ENCODE results near the gene ARHGAP27.
"Not testable (repeated sequence)": the region's sequence is repeated elsewhere in the genome, so short reads cannot be mapped to it uniquely, and the experiment has no call there.

ARHGAP27 gene

DNA sequence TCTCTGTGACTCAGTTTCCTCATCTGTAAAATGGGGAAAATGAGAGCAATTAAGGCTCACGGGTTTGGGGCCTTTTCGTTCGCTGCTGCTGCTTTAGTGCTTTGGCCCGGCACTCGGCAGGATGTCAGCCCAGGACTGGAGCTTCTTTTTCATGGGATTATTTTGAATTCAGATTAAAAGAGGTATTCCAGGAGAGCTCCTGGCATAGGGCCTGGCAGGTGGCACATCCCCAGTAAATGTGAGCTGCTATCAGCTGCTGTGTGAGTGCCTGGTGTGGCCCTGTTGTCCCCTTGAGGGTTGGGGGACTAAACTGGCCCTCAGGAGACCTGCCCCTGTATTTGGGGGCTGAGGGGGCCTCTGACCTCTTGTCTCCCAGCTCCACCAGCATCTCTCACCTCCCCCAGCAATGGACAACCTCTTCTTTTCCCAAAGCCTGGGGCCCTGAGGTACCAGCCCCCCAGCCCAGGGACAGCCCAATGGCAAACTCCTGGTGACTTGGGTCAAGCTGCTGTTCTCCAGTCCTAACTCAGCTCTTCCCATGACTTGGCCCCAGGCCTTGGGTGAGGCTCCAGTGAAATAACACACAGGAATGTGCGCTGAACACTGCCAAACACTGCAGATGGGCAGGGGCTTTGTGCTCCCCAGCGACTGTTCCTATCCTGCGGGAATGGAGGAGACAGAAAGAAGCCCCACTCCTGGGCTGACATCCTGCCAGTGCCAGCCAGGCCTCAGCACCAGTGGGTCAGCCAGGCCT lies 14.4 kb upstream of the ARHGAP27 start:
- not testable (repeated sequence) for FAIRE-seq

DNA sequence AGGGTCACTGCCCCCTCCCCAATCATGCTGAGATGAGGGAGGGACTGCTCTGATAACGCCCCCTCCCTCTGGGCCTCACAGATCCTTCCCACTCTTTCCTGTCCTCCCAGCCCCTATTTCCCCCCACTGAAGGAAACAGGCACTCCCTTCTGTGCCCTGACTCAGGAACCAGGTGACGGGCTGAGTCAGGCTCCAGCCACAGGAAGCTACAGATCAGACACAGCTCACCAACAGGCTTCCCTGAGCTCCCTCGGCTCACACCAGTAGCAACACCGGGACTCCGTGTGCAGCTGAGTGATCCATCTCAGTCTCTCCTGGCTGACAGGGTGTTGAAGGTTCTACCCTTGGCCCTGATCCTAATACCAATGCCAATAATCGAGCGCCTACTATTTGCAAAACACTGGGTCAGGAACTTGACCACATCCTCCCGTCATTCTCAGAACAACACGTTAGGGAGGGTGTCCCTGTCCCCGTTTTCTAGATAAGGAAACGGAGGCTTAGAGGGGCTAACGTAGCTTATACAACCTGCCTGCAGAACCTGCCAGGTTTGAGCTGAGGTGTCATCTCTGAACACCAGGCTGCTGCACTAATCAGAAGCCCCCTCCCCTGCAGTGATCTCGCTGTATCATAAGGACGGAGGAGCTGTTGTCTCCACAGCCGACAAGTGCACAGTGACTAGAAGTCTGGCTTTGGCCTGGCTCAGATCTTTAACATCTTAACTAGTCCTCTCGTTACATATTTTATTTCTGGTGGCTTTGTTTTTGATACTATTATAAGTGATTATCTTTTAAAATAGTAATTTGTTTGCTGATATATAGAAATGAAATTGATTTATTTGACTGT lies 13.5 kb upstream of the ARHGAP27 start:
- FAIRE-seq, result not testable (repeated sequence)

DNA sequence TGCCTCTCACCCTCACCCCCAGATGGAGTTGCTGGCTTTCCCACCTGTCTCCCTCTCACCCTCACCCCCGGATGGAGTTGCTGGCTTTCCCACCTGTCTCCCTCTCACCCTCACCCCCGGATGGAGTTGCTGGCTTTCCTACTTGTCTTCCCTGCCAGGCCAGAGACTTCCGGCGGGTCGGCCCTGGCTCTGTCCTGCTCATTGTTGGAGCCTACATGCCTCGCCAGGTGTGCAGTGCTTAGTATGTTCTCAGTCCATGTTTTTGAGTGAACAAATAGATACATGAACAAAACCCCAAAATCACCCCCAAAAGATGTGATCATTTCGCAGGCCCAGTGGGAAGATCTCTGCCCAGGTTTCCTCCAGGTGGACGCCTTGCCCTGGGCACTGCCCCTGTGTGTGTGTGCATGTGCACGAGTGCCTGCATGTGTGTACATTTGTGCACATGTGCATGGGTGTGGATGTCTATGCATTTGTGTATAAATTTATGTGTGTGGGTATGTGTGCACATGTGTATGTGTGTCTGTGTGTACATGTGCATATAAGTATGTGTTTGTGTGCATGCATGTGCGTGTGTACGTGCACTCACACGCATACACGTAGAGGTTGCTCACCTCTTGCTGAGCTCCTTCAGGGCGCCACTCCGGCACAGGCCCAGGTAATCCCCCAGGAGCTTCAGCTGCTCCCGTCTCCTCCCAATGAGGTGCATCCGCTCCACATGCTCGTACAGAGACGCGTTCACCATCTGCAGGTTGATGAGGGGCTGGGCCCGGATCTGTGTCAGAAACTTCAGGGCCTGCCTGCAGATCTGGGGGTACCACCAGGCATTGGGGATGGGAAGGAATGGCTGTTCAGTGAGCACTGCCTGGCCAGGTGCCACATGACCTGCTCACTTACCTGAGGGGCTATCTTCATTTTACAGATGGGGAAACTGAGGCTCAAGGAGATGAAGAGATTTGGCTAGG lies 12.5 kb upstream of the ARHGAP27 start:
- FAIRE-seq, result not testable (repeated sequence)

DNA sequence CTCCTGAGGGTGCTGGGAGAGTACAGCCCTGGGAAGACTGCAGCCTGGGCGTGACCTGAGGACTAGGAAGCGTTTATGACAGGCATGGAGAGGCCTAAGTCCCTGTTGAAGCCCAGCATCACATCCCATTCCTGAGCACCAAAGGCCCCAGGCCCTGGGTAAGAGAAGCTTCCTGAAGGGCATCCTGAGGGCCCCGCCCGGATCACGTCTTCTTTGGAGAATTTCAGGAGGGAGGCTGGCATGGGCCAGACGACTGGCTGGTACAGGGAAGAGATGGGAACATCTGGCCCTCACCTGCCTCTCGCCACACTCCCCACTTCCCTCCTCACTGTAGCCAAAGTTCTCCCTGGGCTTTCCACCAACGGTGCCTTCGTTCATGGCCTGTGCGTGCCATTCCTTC lies 11.6 kb upstream of the ARHGAP27 start:
- not testable (repeated sequence) for FAIRE-seq

DNA sequence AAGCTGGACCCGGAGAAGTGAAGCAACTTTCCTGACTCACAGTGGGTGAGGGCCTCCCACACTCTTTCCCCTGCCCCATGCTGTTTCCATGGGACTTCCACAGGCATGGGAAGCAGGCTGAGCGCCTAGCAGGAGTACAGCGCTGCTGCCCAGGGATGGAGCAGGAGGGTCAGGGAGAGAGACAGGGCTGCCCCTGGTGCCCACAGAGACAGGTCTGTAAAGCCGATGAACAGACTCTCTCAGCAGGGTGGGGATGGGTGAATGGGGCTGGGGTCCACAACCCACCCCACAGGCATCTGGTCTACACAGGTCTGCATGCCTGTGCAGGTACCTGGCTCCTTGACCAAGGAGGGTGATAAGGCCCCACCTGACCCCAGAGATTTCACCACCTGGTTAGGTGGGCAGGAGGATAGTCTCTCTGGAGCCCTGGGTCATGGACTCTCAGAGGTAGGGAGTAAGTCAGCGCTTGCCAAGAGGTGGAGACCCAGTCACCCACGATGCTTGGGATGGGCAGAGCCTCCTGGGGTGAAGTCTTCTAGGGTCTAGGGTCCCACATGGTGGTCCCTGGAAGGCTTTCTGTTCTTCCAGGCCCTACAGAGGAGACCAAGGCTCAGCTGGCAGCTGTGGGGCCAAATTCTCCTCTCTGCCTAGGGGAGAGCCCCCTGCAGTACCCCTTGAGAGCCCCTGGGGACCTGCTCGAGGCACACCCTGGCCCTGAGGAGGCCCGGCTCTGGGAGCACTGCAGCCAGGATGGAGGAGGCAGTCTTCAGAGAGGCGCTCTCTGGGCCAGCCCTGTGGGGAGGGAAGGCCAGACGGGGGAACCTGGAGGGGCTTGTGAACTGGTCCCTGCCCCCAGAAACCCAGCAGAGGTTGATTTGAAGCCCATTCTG lies 10.9 kb upstream of the ARHGAP27 start:
- not testable (repeated sequence) for FAIRE-seq

GRCh38 chr17:45441526-45442310 lies 9.0 kb upstream of the ARHGAP27 start:
- no peak for FAIRE-seq

DNA sequence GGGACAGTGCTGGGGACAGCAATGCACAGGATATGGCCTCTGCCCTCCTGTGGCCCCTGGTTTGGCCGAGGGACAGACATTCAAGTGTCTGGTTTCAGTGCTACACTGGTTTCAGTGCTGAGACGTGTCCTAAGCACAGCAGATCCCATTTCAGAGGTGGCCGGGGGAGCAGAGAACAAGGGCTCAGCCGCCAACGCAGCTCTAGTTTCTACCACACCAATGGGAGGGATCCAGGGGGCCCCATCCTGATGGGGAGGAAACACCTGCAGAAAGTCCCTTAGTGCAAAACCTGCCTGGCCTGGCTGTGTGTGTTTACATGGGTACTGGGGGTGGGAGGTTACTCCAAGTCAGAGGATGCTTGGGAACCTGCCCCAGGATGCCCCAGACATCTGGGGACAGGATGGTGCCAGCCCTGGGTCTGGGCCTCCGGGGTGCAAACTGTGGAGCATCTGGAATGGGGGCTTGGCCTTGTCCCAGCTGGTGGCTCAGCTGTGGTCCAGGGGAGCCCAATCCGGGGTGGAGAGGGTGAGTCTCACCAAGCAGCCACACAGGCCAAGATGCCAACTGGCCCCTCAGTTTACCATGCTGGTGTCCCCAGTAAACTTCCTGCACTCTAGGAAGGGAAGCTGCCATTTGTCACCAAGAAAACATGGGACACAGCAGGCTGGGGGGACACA lies 8.3 kb upstream of the ARHGAP27 start:
- FAIRE-seq, result not testable (repeated sequence)

GRCh38 chr17:45440161-45440778 lies 7.6 kb upstream of the ARHGAP27 start:
- FAIRE-seq, result no peak

DNA sequence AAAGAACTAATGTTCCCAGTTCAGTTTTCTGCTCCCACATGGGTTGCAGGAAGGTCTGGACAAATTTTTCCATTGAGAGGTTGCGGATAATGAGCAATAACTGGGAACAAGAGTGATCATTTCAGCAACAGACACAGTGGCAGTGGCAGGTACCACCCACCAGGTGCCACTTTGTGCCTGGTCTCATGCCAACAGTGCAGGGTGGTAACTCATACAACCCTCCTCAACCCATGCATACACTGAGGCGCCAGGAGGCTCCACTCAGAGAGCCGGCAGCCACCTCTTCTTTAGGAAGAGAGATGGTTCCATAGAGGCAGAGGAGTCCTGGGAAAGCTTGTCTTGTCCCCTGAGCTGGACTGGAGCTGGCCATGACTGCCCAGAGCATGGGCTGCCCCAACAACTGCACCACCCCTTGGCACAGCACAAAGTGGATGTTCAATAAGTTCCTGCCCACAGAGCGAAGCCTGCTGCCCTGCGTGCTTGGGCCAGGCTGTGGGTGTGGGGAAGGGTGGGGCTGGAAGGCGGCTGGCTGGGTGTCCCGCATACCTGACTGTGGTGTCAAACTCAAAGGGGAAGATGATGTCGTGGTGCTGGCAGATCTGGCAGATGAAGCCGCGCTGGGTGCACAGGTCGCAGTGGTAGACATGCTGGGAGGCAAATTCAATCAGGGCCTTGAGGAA lies 6.4 kb upstream of the ARHGAP27 start:
- FAIRE-seq, result no peak

GRCh38 chr17:45437465-45438283 lies 5.0 kb upstream of the ARHGAP27 start:
- FAIRE-seq, result no peak

DNA sequence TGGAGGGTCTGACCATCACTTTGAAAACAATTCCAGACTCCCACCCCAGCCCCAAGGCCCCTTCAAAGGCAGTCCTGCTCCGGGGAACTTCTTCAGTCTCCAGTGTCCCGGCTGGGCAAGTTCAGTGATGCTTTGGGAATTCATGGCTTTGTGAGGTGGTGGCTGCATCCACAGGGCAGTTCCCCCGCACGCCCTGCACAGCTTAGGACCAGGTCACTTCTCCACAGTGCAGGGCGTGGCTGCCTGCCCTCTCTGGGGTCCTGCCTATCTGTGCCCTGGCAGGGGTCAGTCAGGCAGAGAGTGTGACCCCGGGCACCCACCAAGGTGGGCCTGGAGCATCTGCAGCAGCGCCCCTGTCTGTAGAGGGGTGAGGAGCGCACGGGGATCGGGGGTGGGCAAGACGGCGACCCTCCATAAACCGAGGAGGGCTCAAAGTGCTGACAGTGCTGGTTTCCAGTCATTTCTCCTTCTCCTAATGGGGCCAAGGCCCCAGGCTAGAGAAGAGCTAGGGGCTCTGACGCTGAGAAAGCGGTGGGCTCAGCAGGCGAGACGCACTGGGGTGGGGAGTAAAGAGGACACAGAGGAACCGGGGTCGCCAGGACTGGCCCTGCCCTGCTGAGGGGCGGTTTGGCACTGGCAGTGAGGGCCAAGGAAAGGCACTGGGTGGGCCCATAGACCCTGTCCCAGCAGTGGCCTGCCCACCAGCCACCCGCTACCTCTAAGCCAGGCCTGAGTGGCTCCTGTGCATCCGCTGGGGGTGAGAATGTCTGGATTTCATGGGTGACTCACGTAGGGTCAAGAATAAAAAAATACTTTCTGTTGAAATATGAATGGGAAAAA lies 4.2 kb upstream of the ARHGAP27 start:
- FAIRE-seq, result no peak

- FAIRE-seq, result no peak
These were observed 3.5 kb upstream of the ARHGAP27 start for GRCh38 chr17:45436161-45436560.

- FAIRE-seq, result no peak
These were observed 2.8 kb upstream of the ARHGAP27 start for GRCh38 chr17:45435481-45435880.

DNA sequence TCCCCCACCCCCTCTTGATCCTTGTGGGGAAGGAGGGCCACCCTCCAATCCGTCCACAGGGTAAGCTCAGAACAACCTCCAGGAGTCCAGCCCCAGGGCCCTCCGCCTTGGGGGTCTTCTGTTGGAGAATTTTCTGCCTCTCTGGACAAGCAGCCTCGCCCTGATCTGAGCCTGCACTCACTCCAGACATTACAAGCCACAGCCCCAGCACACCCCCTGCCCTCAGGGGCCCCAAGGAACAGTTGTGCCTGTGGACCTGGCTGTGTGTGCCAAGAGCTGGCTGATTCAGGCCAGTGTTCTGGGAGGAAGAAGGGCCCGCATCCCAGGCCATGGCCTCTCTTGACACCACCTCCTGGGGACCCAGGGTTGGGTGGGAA lies 477 bp upstream of the ARHGAP27 start:
- no peak for FAIRE-seq

DNA sequence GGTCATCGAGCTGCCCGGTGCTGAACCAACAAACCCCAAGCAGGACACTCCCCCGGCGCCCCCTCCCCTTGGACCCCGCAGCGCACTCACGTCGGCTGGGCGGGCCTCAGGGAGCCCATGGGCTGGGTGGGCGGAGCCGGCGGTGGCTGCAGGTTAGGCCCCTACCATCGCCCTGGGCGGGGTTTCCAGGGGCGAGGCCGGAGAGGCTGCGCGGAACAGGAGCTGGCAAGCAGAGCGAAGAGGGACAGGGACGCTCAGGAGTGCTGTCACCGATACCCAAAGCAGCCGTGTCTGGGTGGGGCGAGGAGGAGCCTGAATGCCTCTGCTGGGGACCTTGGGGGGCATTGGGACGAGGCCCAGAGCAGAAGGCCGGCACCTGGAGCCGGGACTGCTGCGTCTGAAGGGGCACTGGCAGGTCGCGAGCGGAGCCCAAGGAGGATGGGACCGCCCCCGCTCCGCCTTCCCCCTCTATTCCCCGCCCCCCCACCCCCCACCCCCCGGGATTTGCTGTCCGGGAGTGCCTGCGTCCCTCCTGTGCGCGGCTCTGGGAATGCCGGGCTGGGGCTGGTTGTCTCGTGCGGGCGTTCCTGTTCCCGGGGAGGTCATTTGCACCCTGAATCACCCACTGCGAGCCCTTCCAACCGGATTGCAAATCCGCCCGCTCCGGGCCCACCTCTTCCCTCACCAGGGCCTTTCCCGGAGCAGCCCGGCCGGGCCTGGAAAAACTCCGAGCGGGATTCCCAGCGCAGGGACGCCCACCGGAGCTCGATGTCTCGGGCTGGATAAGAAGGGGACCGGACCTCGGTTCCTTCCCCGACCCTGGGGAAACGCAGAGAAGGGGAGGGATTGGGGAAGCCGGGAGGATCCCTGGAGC lies 902 bp downstream of the ARHGAP27 start:
- FAIRE-seq, result no peak

GRCh38 chr17:45430738-45431530 lies 1.7 kb downstream of the ARHGAP27 start:
- no peak for FAIRE-seq
